Fibroblast of the aortic adventitia (primary cell): ENCODE measurements around the gene MASP2. TPM values are rescaled to one million over a fixed set of nuclear protein-coding genes. Genes with fewer than 3 reads are reported as not detected.
"Not testable (repeated sequence)": the region's sequence is repeated elsewhere in the genome, so short reads cannot be mapped to it uniquely, and the experiment has no call there.

Experiments used
- DNase-seq: peaks from one replicate; pipeline ENCODE4 v3.0.0-alpha.2; 2010; ENCODE audit warnings: low read depth
- H3K4me3 ChIP-seq: 2 replicates; pipeline ENCODE4 v1.5.1; 2011; ENCODE audit warnings: low read depth, mild to moderate bottlenecking, control low read depth, low read length, moderate library complexity
- CTCF ChIP-seq: IDR thresholded peaks from 2 replicates; pipeline ENCODE4 v1.5.1; 2011; ENCODE audit warnings: mild to moderate bottlenecking, low read length, control low read depth, inconsistent platforms; ENCODE audit not compliant: insufficient read depth
- total RNA-seq: library from RNA; depleted of rRNA; stranded (reverse); fragments of >200 nt; gene quantifications from 2 replicates; pipeline ENCODE4 v1.2.3, GENCODE V29; 2012; ENCODE audit warnings: low replicate concordance

MASP2 gene
- total RNA-seq, 1 donor = not detected

GRCh38 chr1:11052839-11053757 is 6.1 kb upstream of the MASP2 start:
- no peak overlapping the region for H3K4me3 ChIP-seq
- no peak for DNase-seq
- TF ChIP-seq CTCF = no peak

- no peak overlapping the region for H3K4me3 ChIP-seq
- no peak for DNase-seq
- TF ChIP-seq CTCF = no peak
These were observed 4.9 kb upstream of the MASP2 start for GRCh38 chr1:11051781-11052511.

- DNase-seq, H3K4me3 ChIP-seq: not testable (repeated sequence)
These were observed 4.1 kb upstream of the MASP2 start for GRCh38 chr1:11051121-11051520.

- H3K4me3 ChIP-seq = no peak overlapping the region
- DNase-seq = no peak
- no peak for TF ChIP-seq CTCF
These were observed 821 bp downstream of the MASP2 start for GRCh38 chr1:11046270-11046566.

GRCh38 chr1:11045428-11046269 is 1.4 kb downstream of the MASP2 start:
- TF ChIP-seq CTCF = no peak
- no peak for DNase-seq
- no peak overlapping the region for H3K4me3 ChIP-seq

GRCh38 chr1:11044849-11045427 is 2.1 kb downstream of the MASP2 start:
- no peak overlapping the region for H3K4me3 ChIP-seq
- no peak for DNase-seq
- TF ChIP-seq CTCF = no peak
